Thyroid gland (tissue), 4 donors: ENCODE results near the gene REC114. TPM values are rescaled to one million over a fixed set of nuclear protein-coding genes. Genes with fewer than 3 reads are reported as not detected.

Experiments used
- DNase-seq, 2 donors: peaks; one replicate each; pipeline ENCODE4 v3.0.0-alpha.2; 2019
- H3K27ac ChIP-seq, 3 donors: fragments of 200-600 bp; sonication (generic); 1 replicate in 2 of 3; 2 replicates in 1 of 3; pipeline ENCODE4 v1.5.1; 2016 to 2019; ENCODE audit warnings: mild to moderate bottlenecking in 1 of 3, moderate library complexity in 1 of 3
- H3K27me3 ChIP-seq: fragments of 200-600 bp; sonication (generic); one replicate; pipeline ENCODE4 v1.5.1; 2019
- H3K36me3 ChIP-seq, 2 donors: fragments of 200-600 bp; sonication (generic); one replicate each; pipeline ENCODE4 v1.5.1; 2016 to 2019
- H3K4me1 ChIP-seq, 2 donors: fragments of 200-600 bp; sonication (generic); one replicate each; pipeline ENCODE4 v1.5.1; 2017 to 2019
- H3K4me3 ChIP-seq, 3 donors: fragments of 200-600 bp; sonication (generic); replicated peaks in 1 of 3; 1 replicate in 2 of 3; 2 replicates in 1 of 3; pipeline ENCODE4 v1.5.1; 2016; ENCODE audit warnings: mild to moderate bottlenecking in 1 of 3
- H3K9me3 ChIP-seq: fragments of 200-600 bp; sonication (generic); one replicate; pipeline ENCODE4 v1.5.1; 2017
- CTCF ChIP-seq, 6 experiments: fragments of 200-600 bp in 3 of 6; fragments of 450-650 bp in 3 of 6; sonication (generic) in 3 of 6; IDR thresholded peaks; one replicate each; pipeline ENCODE4 v1.5.1; 2016 to 2019; ENCODE audit warnings: antibody characterized with exemption in 6 of 6, mild to moderate bottlenecking in 2 of 6, inconsistent platforms in 1 of 6, moderate library complexity in 1 of 6
- POLR2A ChIP-seq, 2 donors: fragments of 450-650 bp; IDR thresholded peaks; one replicate each; pipeline ENCODE4 v1.6.1; 2017; ENCODE audit warnings: antibody characterized with exemption in 2 of 2, mild to moderate bottlenecking in 2 of 2, moderate library complexity in 1 of 2
- WGBS, 2 donors: methylation state at CpG; one replicate each; pipeline ENCODE4 v1.1.5; 2017; 5-methylcytosine and 5-hydroxymethylcytosine counted together
- intact Hi-C: fragments of 100-400 bp; cut with DNase I; formaldehyde crosslinking; loops from one replicate; pipeline ENCODE4 v1.15.1; 2023
- total RNA-seq, 4 donors: library from RNA; depleted of rRNA; stranded (reverse); fragments of >200 nt; gene quantifications; one replicate each; pipeline ENCODE4 v1.2.3, GENCODE V29; 2016

The REC114 gene
- total RNA-seq, 4 donors from 2014 or later, result not detected

GRCh38 chr15:73582851-73583379, 140.0 kb downstream of the REC114 start:
- TF ChIP-seq CTCF (IDR thresholded peaks at IDR 0.05), result no peak
- no peak for TF ChIP-seq POLR2A (IDR thresholded peaks at IDR 0.05)
- no peak for DNase-seq
- Histone ChIP-seq H3K4me1 (peaks cover 0 to 12% of the 10 kb centered on the region in 2 donors), H3K4me3 (no peak overlapping the region), H3K27ac (no peak overlapping the region), H3K36me3 (peaks cover 0 to 18% of the 10 kb centered on the region in 2 donors), H3K9me3 (no peaks in the 10 kb centered on the region), H3K27me3 (no peaks in the 10 kb centered on the region)
- 87 to 97% methylated on average over 6 of the region's 6 CpGs for WGBS, 2 donors
- intact Hi-C loops, result no loop called here

GRCh38 chr15:73583544-73583943, 140.6 kb downstream of the REC114 start:
- H3K9me3 ChIP-seq, result no peaks in the 10 kb centered on the region
- no peak for DNase-seq
- WGBS, 2 donors, result 91 to 100% methylated on average over 3 of the region's 3 CpGs
- intact Hi-C loops, result no loop called here
- no peak overlapping the region for H3K4me3 ChIP-seq
- peaks cover 0 to 12% of the 10 kb centered on the region in 2 donors for H3K4me1 ChIP-seq
- no peak for TF ChIP-seq POLR2A (IDR thresholded peaks at IDR 0.05)
- TF ChIP-seq CTCF (IDR thresholded peaks at IDR 0.05), result no peak
- peaks cover 0 to 23% of the 10 kb centered on the region in 2 donors for H3K36me3 ChIP-seq
- H3K27ac ChIP-seq, result no peak overlapping the region
- H3K27me3 ChIP-seq, result no peaks in the 10 kb centered on the region

- H3K36me3 ChIP-seq, result peaks cover 0 to 28% of the 10 kb centered on the region in 2 donors
- intact Hi-C loops, result no loop called here
These were observed 141.9 kb downstream of the REC114 start for GRCh38 chr15:73584699-73585420.

DNA sequence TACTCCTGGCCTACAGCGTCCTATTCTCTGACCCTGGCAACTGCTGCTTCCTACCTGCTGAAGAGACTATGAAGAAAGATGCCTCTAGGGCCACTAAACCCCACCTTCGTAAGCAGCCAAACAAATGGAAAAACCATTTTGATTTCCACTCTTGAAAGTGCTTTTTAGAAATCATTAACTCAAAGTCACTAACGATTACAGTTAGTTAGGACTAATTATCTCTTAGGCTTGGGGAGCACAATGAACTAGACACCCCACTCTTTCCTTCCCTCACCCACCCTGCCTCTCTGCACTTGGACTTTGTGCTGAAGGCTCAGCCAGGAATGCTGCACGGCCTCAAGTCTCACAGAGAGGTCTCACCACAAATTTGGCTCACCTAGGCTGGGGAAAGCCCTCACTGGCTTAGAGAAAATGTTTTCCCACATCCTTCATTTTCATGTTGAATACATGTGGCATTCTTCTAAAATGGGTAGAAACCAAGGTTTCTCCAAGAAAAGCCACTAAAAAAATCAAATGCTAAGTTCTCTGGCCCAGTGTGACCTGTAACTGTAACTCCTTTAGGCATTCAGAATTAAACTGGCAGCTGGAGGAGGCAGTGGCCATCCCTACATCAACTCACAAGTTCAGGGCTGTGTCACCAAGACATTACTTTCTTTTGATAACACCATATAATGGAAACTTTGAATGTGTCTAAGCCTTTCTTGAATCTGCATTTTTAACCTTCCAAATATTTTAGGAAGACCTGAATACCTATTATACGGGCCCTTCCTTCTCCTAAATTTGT, 143.1 kb downstream of the REC114 start:
- Histone ChIP-seq H3K4me3 (no peak overlapping the region), H3K4me1 (peaks cover 0 to 12% of the 10 kb centered on the region in 2 donors), H3K36me3 (peaks cover 0 to 28% of the 10 kb centered on the region in 2 donors), H3K9me3 (no peaks in the 10 kb centered on the region), H3K27me3 (no peaks in the 10 kb centered on the region), H3K27ac (no peak overlapping the region)
- TF ChIP-seq CTCF (IDR thresholded peaks at IDR 0.05) (no peak), POLR2A (IDR thresholded peaks at IDR 0.05) (no peak)
- intact Hi-C loops, result no loop called here
- 93 to 97% methylated on average over 5 of the region's 5 CpGs for WGBS, 2 donors
- DNase-seq, result no peak

More at GRCh38 chr15:73584699-73585420, 141.9 kb downstream of the REC114 start:
- WGBS, 2 donors, result 66 to 73% methylated on average over 5 of the region's 5 CpGs
- no peak for TF ChIP-seq POLR2A (IDR thresholded peaks at IDR 0.05)
- TF ChIP-seq CTCF (IDR thresholded peaks at IDR 0.05), result no peak
- Histone ChIP-seq H3K27ac (no peak overlapping the region), H3K9me3 (no peaks in the 10 kb centered on the region), H3K27me3 (no peaks in the 10 kb centered on the region), H3K4me3 (no peak overlapping the region), H3K4me1 (peaks cover 0 to 12% of the 10 kb centered on the region in 2 donors)
- no peak for DNase-seq
